GM12878 (cell line): Measurements from ENCODE around the gene SFR1.

ENCODE experiments used
- CTCF ChIP-seq, 3 experiments: IDR thresholded peaks in 2 of 3; conservative IDR thresholded peaks in 1 of 3; 2 replicates each; pipeline ENCODE4 v1.5.1; 2011; ENCODE audit warnings: low read depth in 3 of 3, low read length in 3 of 3, mild to moderate bottlenecking in 3 of 3, control low read depth in 2 of 3, moderate library complexity in 2 of 3, inconsistent platforms in 1 of 3, mixed read lengths in 1 of 3; ENCODE audit not compliant: control insufficient read depth in 2 of 3, insufficient read depth in 1 of 3; ENCODE audit errors: extremely low read depth in 1 of 3
- E2F4 ChIP-seq: IDR thresholded peaks from 2 replicates; pipeline ENCODE4 v1.6.1; 2012; ENCODE audit warnings: low read depth, low read length, improper control_type of control experiment
- FOXM1 ChIP-seq: IDR thresholded peaks from 2 replicates; pipeline ENCODE4 v1.6.1; 2012; ENCODE audit warnings: low read depth, mild to moderate bottlenecking, inconsistent platforms, low read length, moderate library complexity
- MTA3 ChIP-seq: IDR thresholded peaks from 2 replicates; pipeline ENCODE4 v1.6.1; 2012; ENCODE audit warnings: low read length, inconsistent platforms, borderline replicate concordance
- POLR2A ChIP-seq: IDR thresholded peaks from 2 replicates; pipeline ENCODE4 v1.6.1; 2011; ENCODE audit warnings: low read depth, mild to moderate bottlenecking, low read length
- SIN3A ChIP-seq: IDR thresholded peaks from 2 replicates; pipeline ENCODE4 v1.6.1; 2012; ENCODE audit warnings: low read depth, low read length, improper control_type of control experiment
- YY1 ChIP-seq: IDR thresholded peaks from 2 replicates; pipeline ENCODE4 v1.6.1; 2011; ENCODE audit warnings: low read depth, mild to moderate bottlenecking, low read length
- ZBTB33 ChIP-seq: fragments of 450-650 bp; IDR thresholded peaks from 2 replicates; pipeline ENCODE4 v1.6.1; 2017; ENCODE audit warnings: mild to moderate bottlenecking

DNA sequence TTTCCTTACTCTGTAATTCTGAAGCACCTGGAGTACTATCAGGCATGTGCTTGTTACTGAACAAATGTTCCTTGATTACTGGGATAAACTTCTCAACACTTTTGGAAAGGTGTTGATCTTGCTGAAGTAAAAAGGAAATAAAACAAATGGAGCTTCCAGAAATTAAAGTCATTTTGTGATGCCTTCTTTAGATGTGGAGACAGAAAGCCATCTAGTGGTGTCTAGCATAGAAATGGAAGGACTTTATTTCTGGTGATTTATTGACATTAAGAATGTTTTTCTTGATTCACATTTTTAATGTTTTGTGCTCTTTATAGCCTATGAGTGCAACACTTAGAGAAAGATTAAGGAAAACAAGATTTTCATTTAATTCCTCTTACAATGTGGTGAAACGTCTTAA, 1.4 kb downstream of the SFR1 start:
- TF ChIP-seq ZBTB33, result no peak
- no peak for TF ChIP-seq SIN3A
- TF ChIP-seq E2F4, result no peak
- TF ChIP-seq FOXM1, result no peak
- no peak for TF ChIP-seq POLR2A
- TF ChIP-seq YY1, result no peak
- peak; percentile 29 to 60 (median 30); a peak in 4 of 6 replicates for TF ChIP-seq CTCF (IDR thresholded peaks at IDR 0.05 in 2 of 3, conservative IDR thresholded peaks at IDR 0.05 in 1 of 3; ENCODE audit: control insufficient read depth in 2 of 3, extremely low read depth in 1 of 3, insufficient read depth in 1 of 3, low read depth in 3 of 3, low read length in 3 of 3)
- TF ChIP-seq MTA3, result no peak
